ENCODE measurements around the gene SLC7A14.

Gene SLC7A14

DNA sequence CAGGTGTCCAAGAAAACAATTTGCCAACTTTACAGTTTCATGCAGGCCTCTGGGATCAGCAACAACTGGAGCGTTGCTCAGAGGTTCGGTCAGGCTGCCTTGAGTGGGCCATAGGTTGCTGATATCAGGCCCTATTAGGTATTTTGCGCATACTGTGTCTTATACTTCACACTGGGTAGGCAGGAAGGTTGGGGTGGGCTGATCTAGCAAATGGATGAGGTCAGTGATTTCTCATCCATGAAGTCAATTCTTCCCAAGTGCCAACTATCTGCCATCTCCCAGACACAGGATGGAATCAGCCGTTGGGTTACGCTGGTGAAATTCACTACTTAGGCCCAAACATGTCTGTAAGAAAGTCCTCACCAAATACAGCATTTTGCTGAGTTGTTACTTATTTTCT lies 77.6 kb downstream of the SLC7A14 start:
- H3K27ac ChIP-seq: no peak overlapping the region
- TF ChIP-seq, protein P1, sequence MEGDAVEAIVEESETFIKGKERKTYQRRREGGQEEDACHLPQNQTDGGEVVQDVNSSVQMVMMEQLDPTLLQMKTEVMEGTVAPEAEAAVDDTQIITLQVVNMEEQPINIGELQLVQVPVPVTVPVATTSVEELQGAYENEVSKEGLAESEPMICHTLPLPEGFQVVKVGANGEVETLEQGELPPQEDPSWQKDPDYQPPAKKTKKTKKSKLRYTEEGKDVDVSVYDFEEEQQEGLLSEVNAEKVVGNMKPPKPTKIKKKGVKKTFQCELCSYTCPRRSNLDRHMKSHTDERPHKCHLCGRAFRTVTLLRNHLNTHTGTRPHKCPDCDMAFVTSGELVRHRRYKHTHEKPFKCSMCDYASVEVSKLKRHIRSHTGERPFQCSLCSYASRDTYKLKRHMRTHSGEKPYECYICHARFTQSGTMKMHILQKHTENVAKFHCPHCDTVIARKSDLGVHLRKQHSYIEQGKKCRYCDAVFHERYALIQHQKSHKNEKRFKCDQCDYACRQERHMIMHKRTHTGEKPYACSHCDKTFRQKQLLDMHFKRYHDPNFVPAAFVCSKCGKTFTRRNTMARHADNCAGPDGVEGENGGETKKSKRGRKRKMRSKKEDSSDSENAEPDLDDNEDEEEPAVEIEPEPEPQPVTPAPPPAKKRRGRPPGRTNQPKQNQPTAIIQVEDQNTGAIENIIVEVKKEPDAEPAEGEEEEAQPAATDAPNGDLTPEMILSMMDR (conservative IDR thresholded peaks at IDR 0.05): no peak

DNA sequence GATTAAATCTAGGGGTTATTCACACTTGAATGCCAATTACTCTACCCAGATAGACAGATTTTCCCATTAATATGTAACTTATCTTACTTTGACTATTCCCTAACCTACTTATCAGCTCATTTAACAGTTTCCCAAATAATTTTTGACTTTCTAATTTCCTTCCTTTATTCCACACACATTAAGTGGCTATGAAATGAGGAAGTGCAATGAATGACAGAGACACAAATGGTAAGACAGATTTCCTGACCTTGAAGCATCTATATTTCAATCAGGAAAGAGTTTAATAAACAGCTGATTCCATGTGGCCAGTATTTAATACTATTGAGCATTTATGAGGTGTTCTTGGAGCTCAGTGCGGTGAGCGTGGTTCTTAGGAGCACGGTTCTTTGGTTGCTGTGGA lies 78.8 kb downstream of the SLC7A14 start:
- no peak overlapping the region for H3K27ac ChIP-seq
- TF ChIP-seq, protein P1 (conservative IDR thresholded peaks at IDR 0.05): no peak

DNA sequence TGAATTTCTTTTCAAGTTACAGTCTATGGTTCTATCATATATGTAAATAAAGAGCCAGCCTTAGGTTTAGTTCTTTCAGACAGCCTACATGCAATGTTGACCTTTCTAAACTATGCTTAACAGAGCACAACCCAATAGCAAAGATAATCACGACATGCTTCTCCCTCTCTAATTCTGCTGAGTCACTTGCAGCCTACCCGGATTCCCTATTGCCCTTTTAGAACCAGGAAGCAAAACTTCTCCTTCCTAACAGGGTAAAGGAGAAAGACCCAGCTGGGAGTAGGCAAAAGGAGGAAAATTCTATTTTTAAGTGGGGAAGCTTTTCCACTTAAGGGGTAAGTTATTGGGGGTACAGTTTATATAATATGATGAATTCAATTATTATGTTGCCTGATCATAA lies 79.3 kb downstream of the SLC7A14 start:
- TF ChIP-seq, protein P1 (conservative IDR thresholded peaks at IDR 0.05): no peak
- no peak overlapping the region for H3K27ac ChIP-seq

DNA sequence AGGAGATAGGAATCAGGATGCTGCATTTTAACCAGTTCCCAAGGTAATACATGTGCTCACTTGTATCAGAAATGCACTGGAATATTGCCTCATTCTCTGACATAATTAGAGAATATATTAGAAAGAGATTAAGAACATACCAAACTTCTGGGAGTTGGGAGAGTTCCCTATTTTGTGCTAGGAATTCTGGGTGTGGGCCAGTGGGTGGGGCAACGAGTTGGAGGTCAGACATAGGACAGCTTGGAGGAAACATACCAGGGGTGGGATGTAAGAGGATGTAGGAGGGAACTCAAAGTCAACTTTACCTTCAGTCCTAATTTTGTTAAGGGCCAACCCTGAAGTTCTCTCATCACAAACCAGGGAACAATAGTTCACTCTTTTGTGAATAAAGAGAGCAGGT lies 83.6 kb downstream of the SLC7A14 start:
- TF ChIP-seq, protein P1 (conservative IDR thresholded peaks at IDR 0.05): no peak
- no peak overlapping the region for H3K27ac ChIP-seq

DNA sequence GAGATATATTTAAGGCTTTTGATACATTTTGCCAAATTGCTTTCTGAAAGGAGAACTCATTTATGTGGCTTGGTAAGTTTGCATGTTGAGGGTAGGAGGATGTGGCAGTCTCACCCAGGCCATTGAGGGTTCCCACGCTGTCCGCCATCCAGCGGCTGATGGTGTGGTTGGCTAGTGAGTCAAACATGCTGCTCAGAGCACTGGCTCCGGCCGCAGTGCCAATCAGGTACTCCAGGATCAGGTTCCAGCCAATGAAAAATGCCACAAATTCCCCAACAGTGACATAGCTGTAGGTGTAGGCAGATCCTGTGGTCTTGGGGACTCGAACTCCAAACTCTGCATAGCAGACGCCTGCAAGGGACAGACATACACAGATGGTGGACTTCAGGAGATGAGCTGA lies 84.9 kb downstream of the SLC7A14 start:
- TF ChIP-seq, protein P1 (conservative IDR thresholded peaks at IDR 0.05): no peak
- no peak overlapping the region for H3K27ac ChIP-seq

DNA sequence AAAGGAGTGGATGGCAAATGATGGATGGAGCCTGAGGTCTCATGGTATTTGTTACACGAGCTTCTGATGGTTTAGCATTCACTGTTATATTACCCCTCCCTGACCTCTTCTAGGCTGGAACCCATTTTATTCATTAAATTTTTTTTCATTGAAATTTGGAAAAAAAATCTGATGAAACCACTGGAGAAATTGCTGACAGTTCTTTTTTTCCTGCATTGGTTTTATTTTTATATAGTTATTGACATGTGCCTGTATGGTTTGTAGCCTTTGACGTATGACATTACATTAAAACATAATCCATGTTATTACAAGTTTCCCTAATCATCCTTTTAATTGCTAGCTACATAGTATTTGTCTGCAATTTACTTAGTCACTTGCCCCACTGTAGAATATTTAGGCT lies 85.4 kb downstream of the SLC7A14 start:
- TF ChIP-seq, protein P1 (conservative IDR thresholded peaks at IDR 0.05): no peak
- H3K27ac ChIP-seq: no peak overlapping the region

DNA sequence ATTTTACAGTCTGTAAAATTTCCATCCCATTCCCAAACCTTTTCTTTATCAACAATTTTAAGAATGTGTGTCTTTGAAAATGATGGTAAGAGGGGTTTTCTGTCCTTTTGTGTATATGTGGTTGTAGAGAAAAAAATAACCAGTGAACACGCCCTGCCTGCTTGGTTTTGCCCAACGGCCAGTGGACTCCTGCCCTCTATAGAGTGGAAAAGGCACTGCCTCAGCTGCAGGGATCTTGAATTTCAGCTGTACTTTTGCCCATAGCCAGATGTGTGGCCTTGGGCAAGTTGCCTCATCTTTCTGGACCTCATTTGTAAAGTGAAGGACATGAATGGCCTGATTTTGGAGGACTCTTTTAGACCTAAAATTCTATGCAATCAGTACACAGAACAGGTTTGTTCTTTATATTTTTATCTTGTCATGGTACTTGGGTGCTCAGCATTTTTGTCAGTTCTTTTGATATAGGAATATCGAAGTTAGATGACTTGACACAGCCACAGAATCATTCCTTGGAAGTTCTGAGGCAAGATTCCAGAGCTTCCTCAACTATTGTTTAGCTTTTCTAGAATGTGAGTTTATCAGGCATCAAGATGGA lies 86.2 kb downstream of the SLC7A14 start:
- no peak overlapping the region for H3K27ac ChIP-seq
- TF ChIP-seq, protein P1 (conservative IDR thresholded peaks at IDR 0.05): peak; percentile 75

Data from VCaP (cell line).